Subcutaneous adipose tissue (tissue), 4 donors: Measurements from ENCODE around the gene DLGAP3. TPM values are rescaled to one million over a fixed set of nuclear protein-coding genes. Genes with fewer than 3 reads are reported as not detected.

Experiments used
- CTCF ChIP-seq: fragments of 450-650 bp; IDR thresholded peaks from one replicate; pipeline ENCODE4 v1.5.1; 2016; ENCODE audit warnings: low read depth, mild to moderate bottlenecking, control low read depth, antibody characterized with exemption, moderate library complexity
- total RNA-seq, 4 donors: library from RNA; depleted of rRNA; stranded (reverse); fragments of >200 nt; gene quantifications; one replicate each; pipeline ENCODE4 v1.1.0, GENCODE V29; 2016

DLGAP3 gene
- total RNA-seq, 4 donors from 2014 or later: 0.17 TPM; not detected in 3

GRCh38 chr1:34869760-34870159, 59.7 kb downstream of the DLGAP3 start:
- TF ChIP-seq CTCF: no peak

- TF ChIP-seq CTCF: no peak
Observed at GRCh38 chr1:34868230-34869049, 61.0 kb downstream of the DLGAP3 start.

GRCh38 chr1:34867415-34867814, 62.0 kb downstream of the DLGAP3 start:
- TF ChIP-seq CTCF: no peak

- TF ChIP-seq CTCF: no peak
Observed at GRCh38 chr1:34866762-34867109, 62.7 kb downstream of the DLGAP3 start.

GRCh38 chr1:34865981-34866761, 63.3 kb downstream of the DLGAP3 start:
- no peak for TF ChIP-seq CTCF

GRCh38 chr1:34865573-34865972, 63.9 kb downstream of the DLGAP3 start:
- no peak for TF ChIP-seq CTCF

GRCh38 chr1:34864759-34865158, 64.7 kb downstream of the DLGAP3 start:
- TF ChIP-seq CTCF: no peak
